Breast epithelium (tissue), 4 donors: ENCODE results near the gene FFAR1. TPM values are rescaled to one million over a fixed set of nuclear protein-coding genes. Genes with fewer than 3 reads are reported as not detected.

Experiments used
- DNase-seq, 2 donors: peaks; one replicate each; pipeline ENCODE4 v3.0.0-alpha.2; 2019; ENCODE audit warnings: low spot score in 2 of 2
- H3K27ac ChIP-seq, 2 donors: fragments of 200-600 bp; sonication (generic) in 1 of 2; one replicate each; pipeline ENCODE4 v1.5.1; 2016 to 2019; ENCODE audit warnings: mild to moderate bottlenecking in 1 of 2
- H3K27me3 ChIP-seq, 2 donors: fragments of 200-600 bp; sonication (generic) in 1 of 2; one replicate each; pipeline versions ENCODE4 v1.5.1 to v1.6.0; 2017 to 2019; ENCODE audit warnings: control low read depth in 1 of 2, mild to moderate bottlenecking in 1 of 2
- H3K36me3 ChIP-seq: fragments of 200-600 bp; one replicate; pipeline ENCODE4 v1.5.1; 2019
- H3K4me1 ChIP-seq, 2 donors: fragments of 200-600 bp; sonication (generic); one replicate each; pipeline ENCODE4 v1.5.1; 2016 to 2019; ENCODE audit warnings: control low read depth in 1 of 2
- H3K4me3 ChIP-seq, 3 donors: fragments of 200-600 bp; sonication (generic); 1 replicate in 2 of 3; 2 replicates in 1 of 3; pipeline ENCODE4 v1.5.1; 2016 to 2019; ENCODE audit warnings: mild to moderate bottlenecking in 3 of 3, moderate library complexity in 2 of 3
- H3K9me3 ChIP-seq, 2 donors: fragments of 200-600 bp; sonication (generic) in 1 of 2; one replicate each; pipeline ENCODE4 v1.5.1; 2016 to 2019; ENCODE audit warnings: control low read depth in 1 of 2
- CTCF ChIP-seq, 3 donors: fragments of 450-650 bp; IDR thresholded peaks; one replicate each; pipeline ENCODE4 v1.5.1; 2016 to 2017; ENCODE audit warnings: antibody characterized with exemption in 3 of 3, mild to moderate bottlenecking in 3 of 3, moderate library complexity in 3 of 3
- POLR2A ChIP-seq: fragments of 450-650 bp; IDR thresholded peaks from one replicate; pipeline ENCODE4 v1.6.1; 2016; ENCODE audit warnings: antibody characterized with exemption, mild to moderate bottlenecking, moderate library complexity
- POLR2AphosphoS5 ChIP-seq, 3 donors: sonication (generic); formaldehyde crosslinking; IDR thresholded peaks; one replicate each; pipeline ENCODE4 v1.6.1; 2017; ENCODE audit warnings: antibody characterized with exemption in 3 of 3
- intact Hi-C: fragments of 100-400 bp; cut with DNase I; formaldehyde crosslinking; loops from one replicate; pipeline ENCODE4 v1.15.1; 2023; ENCODE audit warnings: low total_unique reads
- total RNA-seq, 3 donors: library from RNA; depleted of rRNA; stranded (reverse); fragments of >200 nt; gene quantifications; one replicate each; pipeline ENCODE4 v1.1.0, GENCODE V29; 2016

The FFAR1 gene
- total RNA-seq, 3 donors from 2014 or later: not detected

- Histone ChIP-seq H3K4me3 (no peak overlapping the region), H3K9me3 (no peaks in the 10 kb centered on the region), H3K27ac (no peak overlapping the region), H3K4me1 (no peaks in the 10 kb centered on the region), H3K36me3 (no peaks in the 10 kb centered on the region), H3K27me3 (no peaks in the 10 kb centered on the region)
- no peak for TF ChIP-seq CTCF (IDR thresholded peaks at IDR 0.05)
- intact Hi-C loops: no loop called here
- no peak for DNase-seq
Measured at GRCh38 chr19:35392742-35393715, 45.3 kb downstream of the FFAR1 start.

GRCh38 chr19:35395382-35396199, 47.9 kb downstream of the FFAR1 start:
- no peaks in the 10 kb centered on the region for H3K4me1 ChIP-seq

GRCh38 chr19:35396240-35396885, 48.7 kb downstream of the FFAR1 start:
- intact Hi-C loops: no loop called here
- Histone ChIP-seq H3K27me3 (no peaks in the 10 kb centered on the region), H3K4me1 (no peaks in the 10 kb centered on the region), H3K9me3 (no peaks in the 10 kb centered on the region), H3K27ac (no peak overlapping the region), H3K36me3 (no peaks in the 10 kb centered on the region), H3K4me3 (no peak overlapping the region)
- no peak for TF ChIP-seq CTCF (IDR thresholded peaks at IDR 0.05)
- TF ChIP-seq POLR2A: no peak
- no peak for TF ChIP-seq POLR2AphosphoS5 (IDR thresholded peaks at IDR 0.05)
- no peak for DNase-seq

More at GRCh38 chr19:35395382-35396199, 47.9 kb downstream of the FFAR1 start:
- Histone ChIP-seq H3K4me3 (no peak overlapping the region), H3K9me3 (no peaks in the 10 kb centered on the region), H3K27me3 (no peaks in the 10 kb centered on the region), H3K36me3 (no peaks in the 10 kb centered on the region), H3K27ac (no peak overlapping the region)
- TF ChIP-seq POLR2A: no peak
- TF ChIP-seq POLR2AphosphoS5 (IDR thresholded peaks at IDR 0.05): no peak
- no peak for TF ChIP-seq CTCF (IDR thresholded peaks at IDR 0.05)
- no peak for DNase-seq
- intact Hi-C loops: no loop called here

- Histone ChIP-seq H3K4me1 (no peaks in the 10 kb centered on the region), H3K27ac (no peak overlapping the region), H3K4me3 (no peak overlapping the region), H3K36me3 (no peaks in the 10 kb centered on the region), H3K9me3 (no peaks in the 10 kb centered on the region), H3K27me3 (no peaks in the 10 kb centered on the region)
- no peak for DNase-seq
- intact Hi-C loops: no loop called here
- TF ChIP-seq POLR2A: no peak
- no peak for TF ChIP-seq CTCF (IDR thresholded peaks at IDR 0.05)
- no peak for TF ChIP-seq POLR2AphosphoS5 (IDR thresholded peaks at IDR 0.05)
Measured at GRCh38 chr19:35397064-35397463, 49.4 kb downstream of the FFAR1 start.

Other genes with a start within 250 kb of the FFAR1 start
- 100 to 1,000 TPM in 2 of 3 donors, not detected in 1; 135 to 318 TPM for gene FXYD3, start 232.1 kb upstream of the FFAR1 start, total RNA-seq
- gene LGI4, start 212.8 kb upstream of the FFAR1 start, total RNA-seq: 10 to 100 TPM in 1 of 3 donors, 1 to 10 TPM in 2; 4.3 to 37.8 (median 5.3) TPM
- 10 to 100 TPM; 15.5 to 75.5 (median 34.7) TPM for gene FXYD1, start 209.1 kb upstream of the FFAR1 start, total RNA-seq
- not detected for gene FXYD7, start 204.6 kb upstream of the FFAR1 start, total RNA-seq
- gene FXYD5, start 193.2 kb upstream of the FFAR1 start, total RNA-seq: 10 to 100 TPM; 52.4 to 56.7 (median 56.2) TPM
- gene FAM187B, start 119.2 kb upstream of the FFAR1 start, total RNA-seq: under 1 TPM in 1 of 3 donors, not detected in 2; 0.44 TPM
- gene LSR, start 98.9 kb upstream of the FFAR1 start, total RNA-seq: 10 to 100 TPM in 2 of 3 donors, 1 to 10 TPM in 1; 3.7 to 37.5 (median 35.1) TPM
- 100 to 1,000 TPM in 1 of 3 donors, 10 to 100 TPM in 2; 72.7 to 117 (median 77.3) TPM for gene USF2, start 78.9 kb upstream of the FFAR1 start, total RNA-seq
- 1 to 10 TPM in 1 of 3 donors, not detected in 2; 1.5 TPM for gene HAMP, start 65.4 kb upstream of the FFAR1 start, total RNA-seq
- 1 to 10 TPM in 1 of 3 donors, not detected in 2; 4.2 TPM for gene MAG, start 55.7 kb upstream of the FFAR1 start, total RNA-seq
- 1 to 10 TPM in 2 of 3 donors, under 1 TPM in 1; 0.33 to 7.8 (median 4.8) TPM for gene CD22, start 18.7 kb upstream of the FFAR1 start, total RNA-seq
- under 1 TPM in 2 of 3 donors, not detected in 1; 0.16 to 0.33 TPM for gene FFAR3, start 10.6 kb downstream of the FFAR1 start, total RNA-seq
- under 1 TPM in 1 of 3 donors, not detected in 2; 0.66 TPM for gene GPR42, start 23.2 kb downstream of the FFAR1 start, total RNA-seq
- under 1 TPM in 1 of 3 donors, not detected in 2; 0.15 TPM for gene FFAR2, start 100.4 kb downstream of the FFAR1 start, total RNA-seq
- not detected for gene KRTDAP, start 142.6 kb downstream of the FFAR1 start, total RNA-seq
- gene DMKN, start 165.7 kb downstream of the FFAR1 start, total RNA-seq: 100 to 1,000 TPM in 1 of 3 donors, 10 to 100 TPM in 1, under 1 TPM in 1; 0.96 to 135 (median 61.0) TPM
- not detected for gene SBSN, start 180.4 kb downstream of the FFAR1 start, total RNA-seq
- gene GAPDHS, start 185.6 kb downstream of the FFAR1 start, total RNA-seq: not detected
- gene TMEM147, start 197.7 kb downstream of the FFAR1 start, total RNA-seq: 10 to 100 TPM; 67.4 to 91.8 (median 91.8) TPM
- gene ATP4A, start 215.8 kb downstream of the FFAR1 start, total RNA-seq: not detected
- gene PMIS2, start 238.3 kb downstream of the FFAR1 start, total RNA-seq: not detected